Stromal cell of bone marrow (primary cell): ENCODE data around the gene ASTL.

Experiments
- DNase-seq: peaks from one replicate; pipeline ENCODE4 v3.0.0-alpha.2; 2012; ENCODE audit warnings: low read depth

ASTL gene

GRCh38 chr2:96112501-96113366, 25.6 kb downstream of the ASTL start:
- DNase-seq, result no peak

- DNase-seq, result no peak
These were observed 26.3 kb downstream of the ASTL start for GRCh38 chr2:96111823-96112500.

GRCh38 chr2:96111257-96111640, 27.1 kb downstream of the ASTL start:
- no peak for DNase-seq

GRCh38 chr2:96110621-96111256, 27.6 kb downstream of the ASTL start:
- no peak for DNase-seq

GRCh38 chr2:96109931-96110511, 28.3 kb downstream of the ASTL start:
- no peak for DNase-seq

- no peak for DNase-seq
These were observed 29.0 kb downstream of the ASTL start for GRCh38 chr2:96109361-96109680.

- DNase-seq, result no peak
These were observed 29.6 kb downstream of the ASTL start for GRCh38 chr2:96108541-96109360.

- DNase-seq, result no peak
These were observed 30.2 kb downstream of the ASTL start for GRCh38 chr2:96108151-96108540.

GRCh38 chr2:96107708-96108065, 30.6 kb downstream of the ASTL start:
- DNase-seq, result no peak

GRCh38 chr2:96106991-96107707, 31.2 kb downstream of the ASTL start:
- DNase-seq, result no peak

GRCh38 chr2:96105994-96106715, 32.1 kb downstream of the ASTL start:
- no peak for DNase-seq

- DNase-seq, result no peak
These were observed 33.0 kb downstream of the ASTL start for GRCh38 chr2:96105152-96105915.

GRCh38 chr2:96104487-96104861, 33.8 kb downstream of the ASTL start:
- DNase-seq, result no peak

- DNase-seq, result no peak
These were observed 34.4 kb downstream of the ASTL start for GRCh38 chr2:96103761-96104486.

- no peak for DNase-seq
These were observed 35.1 kb downstream of the ASTL start for GRCh38 chr2:96103187-96103601.

- DNase-seq, result no peak
These were observed 35.6 kb downstream of the ASTL start for GRCh38 chr2:96102596-96103186.

- no peak for DNase-seq
These were observed 37.4 kb downstream of the ASTL start for GRCh38 chr2:96100893-96101304.

- DNase-seq, result no peak
These were observed 38.2 kb downstream of the ASTL start for GRCh38 chr2:96099861-96100798.
